SK-N-SH (cell line): ENCODE measurements around the gene MSANTD3.

Experiments used
- CHD2 ChIP-seq: fragments of 150-350 bp; IDR thresholded peaks from 2 replicates; pipeline ENCODE4 v1.6.1; 2018; ENCODE audit warnings: low read length; ENCODE audit not compliant: partially characterized antibody
- CTCF ChIP-seq: fragments of 200-600 bp; sonication (generic); IDR thresholded peaks from 2 replicates; pipeline ENCODE4 v1.6.1; 2017; ENCODE audit warnings: antibody characterized with exemption, mild to moderate bottlenecking, moderate library complexity
- GABPA ChIP-seq: IDR thresholded peaks from 2 replicates; pipeline ENCODE4 v1.4.0; 2012; ENCODE audit warnings: low read depth, mild to moderate bottlenecking
- JUND ChIP-seq: IDR thresholded peaks from 2 replicates; pipeline ENCODE4 v1.4.0; 2012
- MAX ChIP-seq: IDR thresholded peaks from 2 replicates; pipeline ENCODE4 v1.4.0; 2012; ENCODE audit warnings: low read depth
- POLR2AphosphoS5 ChIP-seq: IDR thresholded peaks from 2 replicates; pipeline ENCODE4 v1.6.1; 2012; ENCODE audit warnings: low read depth, low read length
- REST ChIP-seq: IDR thresholded peaks from 2 replicates; pipeline ENCODE4 v1.6.1; 2012; ENCODE audit warnings: mild to moderate bottlenecking, low read depth, low read length, moderate library complexity
- SIN3A ChIP-seq: IDR thresholded peaks from 2 replicates; pipeline ENCODE4 v1.6.1; 2012; ENCODE audit warnings: low read depth, mild to moderate bottlenecking, low read length, moderate library complexity, borderline replicate concordance
- SMC3 ChIP-seq: IDR thresholded peaks from 2 replicates; pipeline ENCODE4 v1.6.1; 2012; ENCODE audit warnings: low read depth, low read length, improper control_type of control experiment
- TAF1 ChIP-seq: IDR thresholded peaks from 2 replicates; pipeline ENCODE4 v1.6.1; 2012; ENCODE audit warnings: low read depth, mild to moderate bottlenecking, low read length, moderate library complexity, borderline replicate concordance
- TEAD4 ChIP-seq: IDR thresholded peaks from 2 replicates; pipeline ENCODE4 v1.4.0; 2012; ENCODE audit warnings: mild to moderate bottlenecking, borderline replicate concordance; ENCODE audit not compliant: insufficient read depth
- USF1 ChIP-seq: IDR thresholded peaks from 2 replicates; pipeline ENCODE4 v1.4.0; 2012; ENCODE audit warnings: low read depth, borderline replicate concordance
- YY1 ChIP-seq: IDR thresholded peaks from 2 replicates; pipeline ENCODE4 v1.4.0; 2012; ENCODE audit warnings: low read depth, mild to moderate bottlenecking

- TF ChIP-seq REST, result no peak
- TF ChIP-seq TAF1, result peak; percentile 58; the same call in 1 of the 2 replicates
- no peak; the same call in 1 of the 2 replicates for TF ChIP-seq SIN3A
- TF ChIP-seq CTCF, result no peak
- no peak for TF ChIP-seq SMC3
- no peak for TF ChIP-seq POLR2AphosphoS5
- peak; percentile 21; the same call in 1 of the 2 replicates for TF ChIP-seq MAX
- TF ChIP-seq GABPA, result no peak
- no peak for TF ChIP-seq TEAD4
- TF ChIP-seq USF1, result no peak
- no peak for TF ChIP-seq CHD2
- no peak for TF ChIP-seq YY1
- no peak; the same call in 1 of the 2 replicates for TF ChIP-seq JUND
Measured at GRCh38 chr9:100427366-100428263, 672 bp downstream of the MSANTD3 start.
